ENCODE results near the gene NFATC1.

NFATC1 gene

DNA sequence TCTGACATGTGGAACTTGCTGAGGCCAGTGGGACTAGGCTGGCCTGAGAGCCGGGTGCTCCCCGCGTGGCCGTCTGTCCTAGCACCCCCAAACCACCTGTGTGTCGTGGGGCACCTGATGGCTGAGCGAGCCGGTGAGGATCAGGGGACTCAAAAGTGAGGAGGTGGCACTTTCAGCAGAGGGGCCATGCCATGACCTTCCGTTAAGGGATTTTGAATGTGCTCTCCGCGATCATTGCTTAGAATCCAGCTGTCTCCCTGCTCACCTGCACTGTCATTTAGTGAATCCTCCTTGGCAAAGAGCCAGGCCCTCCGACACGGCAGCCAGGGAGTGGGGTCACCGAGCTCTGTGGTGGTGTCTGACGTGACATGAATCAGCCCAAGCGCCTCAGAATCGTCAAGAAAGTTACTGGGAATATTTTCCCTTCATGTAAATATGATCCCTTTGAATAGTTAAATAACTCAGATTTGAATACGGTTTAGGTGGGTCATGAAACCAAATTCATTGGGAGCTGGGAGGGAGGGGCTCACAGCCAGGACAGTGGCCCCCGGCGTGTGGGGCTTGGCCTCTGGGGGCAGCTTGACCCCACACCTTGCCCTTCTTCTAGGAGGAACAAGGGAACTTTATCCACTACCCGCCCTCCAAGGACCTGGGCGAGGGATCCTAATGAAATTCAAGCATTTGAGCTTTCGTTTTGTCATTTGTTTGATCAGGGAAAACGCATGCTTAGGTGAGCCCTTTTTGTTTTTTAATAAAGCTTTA is 9.5 kb downstream of the NFATC1 start:
- no peak for DNase-seq (ENCODE audit: low read depth)

DNA sequence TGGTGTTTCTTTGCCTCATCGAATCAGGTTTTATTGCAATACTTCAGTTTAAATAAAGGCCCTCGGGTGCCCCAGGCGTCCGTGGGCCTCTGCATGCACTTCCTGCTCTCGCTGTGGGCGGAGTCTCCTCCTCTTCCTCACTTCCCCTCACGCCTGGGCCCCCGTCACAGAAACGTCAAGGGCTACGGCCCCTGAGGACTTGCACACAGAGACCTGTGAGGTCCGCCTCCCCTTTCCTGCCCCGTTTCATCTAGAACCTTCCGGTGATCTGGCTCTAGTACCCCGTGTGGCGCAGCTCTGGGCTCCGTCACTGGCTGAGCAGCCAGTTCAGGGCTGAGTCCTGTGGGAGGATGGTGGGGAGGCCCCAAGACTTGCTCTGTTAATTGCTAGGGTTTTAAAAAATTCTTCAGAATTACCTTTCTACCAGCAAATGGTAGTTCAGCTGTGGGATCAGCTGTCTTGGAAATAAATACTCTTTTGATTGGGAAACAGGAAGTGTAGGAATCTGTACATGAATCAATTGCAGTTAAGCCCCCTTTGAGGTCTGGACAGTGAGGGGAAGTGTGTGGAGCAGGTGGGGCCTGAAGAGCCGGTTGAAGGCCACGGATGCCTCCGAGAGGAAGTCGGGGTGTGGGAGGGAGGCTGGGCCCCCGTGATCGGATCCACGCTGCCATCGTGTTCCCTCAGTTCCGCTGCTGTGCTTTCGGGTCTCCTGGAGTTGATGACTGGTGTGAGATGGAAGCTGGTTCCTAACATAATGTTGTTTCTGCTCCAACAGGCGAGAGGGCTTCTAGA is 10.2 kb downstream of the NFATC1 start:
- no peak for DNase-seq (ENCODE audit: low read depth)

DNA sequence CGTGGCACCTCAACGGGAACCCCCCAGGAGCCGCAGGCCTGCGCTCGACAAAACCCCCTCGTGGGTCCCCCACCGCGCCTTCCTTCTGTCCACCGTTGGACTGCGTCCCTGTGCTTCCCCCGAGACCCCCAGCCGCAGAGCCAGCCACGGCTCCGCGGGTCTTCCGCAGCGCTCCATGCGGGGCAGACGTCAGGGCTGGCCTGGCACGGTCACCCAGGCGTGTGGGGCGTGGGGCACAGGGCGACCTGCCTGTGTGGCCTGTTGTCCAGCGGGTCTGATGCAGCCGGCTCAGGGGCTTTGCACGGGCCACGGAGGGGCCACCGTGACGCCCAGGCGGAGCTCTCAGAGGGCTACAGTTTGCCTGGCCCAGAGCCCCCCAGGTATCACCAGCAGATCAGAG is 11.0 kb downstream of the NFATC1 start:
- DNase-seq (ENCODE audit: low read depth): no peak

DNA sequence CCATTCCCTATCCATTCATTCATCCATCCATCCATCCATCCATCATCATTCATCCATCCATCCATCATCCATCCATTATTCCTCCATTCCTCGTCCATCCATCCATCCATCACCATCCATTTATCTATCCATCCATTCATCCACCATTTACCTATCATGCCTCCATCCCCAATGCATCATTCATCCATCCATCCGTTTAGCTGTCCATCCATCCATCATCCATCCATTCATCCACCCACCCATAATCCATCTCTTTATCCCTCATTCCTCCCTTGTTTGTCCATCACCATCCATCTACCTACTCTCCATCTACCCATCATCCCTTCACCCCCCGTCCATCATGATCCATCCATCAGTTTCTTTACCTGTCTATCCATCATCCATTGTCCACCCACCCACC is 13.6 kb downstream of the NFATC1 start:
- DNase-seq (ENCODE audit: low read depth): no peak

DNA sequence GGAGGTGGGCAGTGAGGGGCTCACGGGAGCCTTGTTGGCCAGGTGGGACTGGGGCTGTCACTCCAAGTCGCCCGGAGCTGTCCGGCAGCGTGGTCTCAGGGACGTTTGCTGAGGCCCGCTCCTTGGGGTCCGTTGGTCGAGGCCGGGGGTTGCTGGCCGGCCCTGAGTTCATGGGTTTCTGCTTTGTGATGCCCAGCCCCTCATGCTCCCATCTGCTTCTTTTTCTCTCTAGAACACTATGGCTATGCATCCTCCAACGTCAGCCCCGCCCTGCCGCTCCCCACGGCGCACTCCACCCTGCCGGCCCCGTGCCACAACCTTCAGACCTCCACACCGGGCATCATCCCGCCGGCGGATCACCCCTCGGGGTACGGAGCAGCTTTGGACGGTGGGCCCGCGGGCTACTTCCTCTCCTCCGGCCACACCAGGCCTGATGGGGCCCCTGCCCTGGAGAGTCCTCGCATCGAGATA is 14.5 kb downstream of the NFATC1 start:
- DNase-seq (ENCODE audit: low read depth): no peak

DNA sequence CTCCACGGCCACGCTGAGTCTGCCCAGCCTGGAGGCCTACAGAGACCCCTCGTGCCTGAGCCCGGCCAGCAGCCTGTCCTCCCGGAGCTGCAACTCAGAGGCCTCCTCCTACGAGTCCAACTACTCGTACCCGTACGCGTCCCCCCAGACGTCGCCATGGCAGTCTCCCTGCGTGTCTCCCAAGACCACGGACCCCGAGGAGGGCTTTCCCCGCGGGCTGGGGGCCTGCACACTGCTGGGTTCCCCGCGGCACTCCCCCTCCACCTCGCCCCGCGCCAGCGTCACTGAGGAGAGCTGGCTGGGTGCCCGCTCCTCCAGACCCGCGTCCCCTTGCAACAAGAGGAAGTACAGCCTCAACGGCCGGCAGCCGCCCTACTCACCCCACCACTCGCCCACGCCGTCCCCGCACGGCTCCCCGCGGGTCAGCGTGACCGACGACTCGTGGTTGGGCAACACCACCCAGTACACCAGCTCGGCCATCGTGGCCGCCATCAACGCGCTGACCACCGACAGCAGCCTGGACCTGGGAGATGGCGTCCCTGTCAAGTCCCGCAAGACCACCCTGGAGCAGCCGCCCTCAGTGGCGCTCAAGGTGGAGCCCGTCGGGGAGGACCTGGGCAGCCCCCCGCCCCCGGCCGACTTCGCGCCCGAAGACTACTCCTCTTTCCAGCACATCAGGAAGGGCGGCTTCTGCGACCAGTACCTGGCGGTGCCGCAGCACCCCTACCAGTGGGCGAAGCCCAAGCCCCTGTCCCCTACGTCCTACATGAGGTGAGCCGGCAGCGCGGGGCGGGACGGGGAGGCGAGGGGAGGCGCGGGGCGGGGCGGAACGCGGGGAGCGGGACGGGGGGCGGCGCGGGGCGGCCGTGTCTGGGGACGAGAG is 15.2 kb downstream of the NFATC1 start:
- DNase-seq (ENCODE audit: low read depth): no peak

DNA sequence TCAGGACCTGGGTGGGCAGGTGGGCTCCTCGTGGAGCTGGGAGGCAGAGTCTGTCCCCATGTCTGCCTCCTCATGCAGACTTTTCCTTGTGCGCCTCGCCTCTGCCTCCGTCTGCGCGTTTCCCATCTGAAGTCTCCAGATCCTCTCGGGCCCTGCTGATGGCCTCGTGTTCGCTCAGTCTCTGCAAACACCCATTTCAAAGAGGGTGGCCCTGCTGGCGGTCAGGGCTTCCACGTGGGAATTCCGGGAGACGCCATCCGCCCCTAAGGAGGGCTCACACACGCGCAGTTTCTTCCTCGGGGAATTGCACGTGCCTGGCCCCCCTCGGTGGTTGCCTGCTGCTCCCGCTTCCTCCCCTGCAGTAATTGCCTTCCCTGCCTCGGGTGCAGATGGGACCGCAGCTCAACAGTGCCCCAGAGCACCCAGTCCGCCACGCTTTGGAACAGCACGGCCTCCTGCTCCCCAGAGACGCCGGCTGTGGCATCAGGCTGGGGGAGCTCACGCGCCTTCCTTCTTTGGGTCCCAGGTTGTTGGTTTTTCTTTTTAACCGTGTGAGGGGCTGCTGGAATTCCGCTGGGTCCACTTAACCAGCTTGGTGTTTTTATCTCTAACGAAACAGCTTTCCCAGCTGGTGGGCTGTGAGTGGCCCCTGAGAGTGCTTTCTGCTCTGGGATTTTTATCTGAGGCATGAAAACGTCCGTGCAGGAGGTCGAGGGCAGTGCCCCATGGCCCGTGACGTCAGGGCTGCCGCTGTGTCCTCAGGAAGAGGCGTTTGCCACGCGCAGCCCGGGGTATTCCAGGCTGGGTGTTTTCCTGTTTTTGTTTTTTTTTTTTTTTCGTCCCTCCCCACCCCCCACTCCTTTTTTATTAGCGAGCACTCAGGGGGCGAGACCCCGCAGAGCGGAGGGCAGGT is 16.1 kb downstream of the NFATC1 start:
- DNase-seq (ENCODE audit: low read depth): no peak

DNA sequence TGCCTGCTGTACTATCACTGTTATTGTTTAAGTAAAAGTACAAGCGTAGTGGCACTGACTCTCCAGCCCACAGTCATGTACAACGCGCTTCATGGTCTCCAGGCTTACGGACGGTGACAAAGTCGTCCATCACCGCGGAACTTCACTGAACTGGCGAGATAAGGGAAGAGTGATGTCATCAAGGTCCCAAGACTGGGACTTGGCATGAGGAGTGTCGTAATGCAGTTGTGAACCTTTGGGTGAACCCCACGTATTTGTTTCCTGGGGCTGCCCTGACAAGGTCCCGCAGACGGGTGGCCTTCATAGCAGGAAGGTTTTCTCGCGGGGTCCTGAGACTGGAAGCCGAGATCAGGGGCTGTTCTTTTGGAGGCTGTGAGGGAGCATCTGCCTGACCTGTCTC is 17.3 kb downstream of the NFATC1 start:
- no peak for DNase-seq (ENCODE audit: low read depth)

DNA sequence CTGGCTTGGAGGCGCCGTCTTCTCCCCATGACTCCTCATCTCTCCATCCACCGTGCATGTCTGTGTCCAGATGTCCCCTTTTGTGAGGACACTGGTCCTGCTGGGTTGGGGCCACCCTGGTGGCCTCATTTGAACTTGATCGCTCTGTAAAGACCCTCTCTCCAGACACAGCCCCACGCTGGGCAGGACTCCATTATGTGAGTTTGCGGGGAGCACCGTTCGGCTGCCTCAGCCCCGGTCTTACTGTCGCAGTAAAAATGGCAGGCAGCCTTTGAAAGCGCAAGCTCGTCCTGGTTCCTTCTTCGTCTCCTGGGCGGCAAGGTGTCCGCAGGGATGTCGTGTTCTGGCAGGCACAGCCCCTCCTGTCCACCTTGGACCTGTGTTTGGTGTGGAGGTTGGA is 17.7 kb downstream of the NFATC1 start:
- no peak for DNase-seq (ENCODE audit: low read depth)

DNA sequence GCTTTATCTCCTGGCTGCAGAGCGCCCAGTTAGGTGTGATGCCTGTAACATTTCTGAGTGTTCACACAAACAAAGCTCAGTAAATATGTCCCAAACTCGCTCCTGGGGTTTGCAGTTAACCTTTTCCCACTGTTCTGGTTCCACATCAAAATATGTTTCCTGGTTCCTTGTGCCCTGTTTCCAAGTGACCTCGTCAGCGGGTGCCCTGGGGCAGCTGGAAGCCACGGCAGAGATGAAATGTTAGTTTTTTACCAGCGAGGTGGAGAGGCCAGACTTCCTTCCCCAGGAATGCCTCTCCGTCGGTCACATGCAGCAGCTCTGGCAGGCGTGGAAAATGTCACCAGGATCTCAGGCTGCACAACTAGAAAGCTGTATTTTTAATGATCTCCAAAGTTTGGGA is 18.2 kb downstream of the NFATC1 start:
- DNase-seq (ENCODE audit: low read depth): no peak

DNA sequence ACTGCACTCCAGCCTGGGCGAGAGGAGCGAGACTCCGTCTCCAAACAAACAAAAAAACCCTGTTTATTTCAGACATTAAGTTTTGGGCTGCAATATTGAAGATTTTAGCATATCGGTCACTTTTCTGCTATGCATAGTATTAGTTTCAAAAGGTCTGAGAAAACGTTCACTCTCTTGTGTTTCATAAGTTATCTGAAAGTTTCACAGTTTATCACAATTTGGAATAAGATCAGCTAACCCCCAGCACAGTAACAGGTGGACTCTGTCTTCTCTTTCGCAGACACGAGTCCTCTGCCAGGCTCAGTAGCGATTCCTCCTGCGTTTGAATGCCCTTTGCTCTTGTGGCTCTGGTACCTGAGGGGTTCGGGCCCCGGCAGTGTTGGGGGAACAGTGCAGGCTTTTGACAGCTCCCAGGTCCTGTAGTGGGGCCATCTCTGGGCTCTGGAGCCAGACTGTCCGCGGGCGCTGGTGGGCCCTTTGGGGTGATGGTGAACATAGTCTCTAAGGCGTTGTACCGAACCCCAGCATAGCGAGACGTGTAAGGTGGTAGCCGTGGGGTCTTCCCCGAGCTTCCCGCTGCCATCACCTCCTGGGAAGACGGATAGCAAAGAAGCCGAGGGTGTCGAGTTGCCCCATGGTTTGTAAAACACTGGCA is 20.4 kb downstream of the NFATC1 start:
- no peak for DNase-seq (ENCODE audit: low read depth)

DNA sequence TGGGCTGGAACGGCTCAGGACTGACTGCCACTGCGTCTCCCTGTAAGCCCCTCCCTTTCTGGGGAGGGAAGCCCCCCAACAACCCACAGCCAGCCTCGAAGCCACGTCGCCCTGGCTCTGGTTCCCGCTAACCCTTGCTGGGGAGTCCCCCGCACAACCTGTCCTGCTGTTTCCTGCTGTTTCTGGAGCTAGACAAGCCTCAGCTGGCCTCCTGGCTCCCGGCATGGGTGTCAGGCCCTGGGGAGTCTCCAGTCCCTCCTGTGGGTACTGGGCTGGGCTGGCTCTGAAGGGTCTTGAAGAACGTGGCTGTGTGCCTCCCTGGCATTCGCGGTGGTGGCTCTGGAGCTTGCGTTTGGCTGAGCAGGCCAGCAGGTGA is 20.9 kb downstream of the NFATC1 start:
- no peak for DNase-seq (ENCODE audit: low read depth)

DNA sequence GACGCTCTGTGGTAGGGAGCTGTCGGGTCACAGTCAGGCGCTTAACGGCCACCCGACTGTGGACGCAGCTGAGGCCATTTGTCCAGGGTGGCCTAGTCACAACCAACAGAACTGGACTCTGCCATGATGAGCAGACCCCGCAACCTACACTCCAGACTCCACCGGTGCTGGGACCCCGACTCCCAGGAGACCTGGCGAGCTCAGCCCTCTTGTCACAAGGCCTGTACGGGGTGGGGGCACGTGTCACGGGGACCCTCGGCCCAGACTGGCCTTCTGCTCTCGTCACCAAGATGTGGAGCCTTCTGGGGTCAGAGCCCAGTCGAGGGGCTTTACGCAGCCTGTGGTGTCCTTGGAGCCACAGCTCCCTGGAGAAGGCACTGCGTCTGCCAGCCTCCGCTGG is 22.5 kb downstream of the NFATC1 start:
- DNase-seq (ENCODE audit: low read depth): no peak

DNA sequence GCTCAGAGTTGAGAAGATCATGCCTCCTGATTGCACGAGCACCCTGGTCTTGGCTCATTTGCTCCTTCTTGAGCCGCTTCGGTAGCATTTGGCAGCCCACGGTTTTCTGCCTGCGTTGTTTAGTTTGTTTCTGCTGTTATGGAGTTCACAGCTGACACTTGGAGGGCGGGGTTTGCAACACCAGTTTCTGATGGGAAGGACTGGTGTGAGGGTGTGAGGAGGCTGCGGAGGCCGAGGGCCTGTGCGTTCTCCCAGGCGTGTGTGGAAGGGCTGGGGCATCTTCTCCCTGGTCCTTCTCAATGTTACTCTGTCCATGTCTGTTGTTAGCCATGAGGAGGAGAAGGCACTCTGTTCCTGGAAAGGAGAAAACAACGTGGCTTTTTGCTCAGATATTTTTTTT is 22.9 kb downstream of the NFATC1 start:
- no peak for DNase-seq (ENCODE audit: low read depth)

DNA sequence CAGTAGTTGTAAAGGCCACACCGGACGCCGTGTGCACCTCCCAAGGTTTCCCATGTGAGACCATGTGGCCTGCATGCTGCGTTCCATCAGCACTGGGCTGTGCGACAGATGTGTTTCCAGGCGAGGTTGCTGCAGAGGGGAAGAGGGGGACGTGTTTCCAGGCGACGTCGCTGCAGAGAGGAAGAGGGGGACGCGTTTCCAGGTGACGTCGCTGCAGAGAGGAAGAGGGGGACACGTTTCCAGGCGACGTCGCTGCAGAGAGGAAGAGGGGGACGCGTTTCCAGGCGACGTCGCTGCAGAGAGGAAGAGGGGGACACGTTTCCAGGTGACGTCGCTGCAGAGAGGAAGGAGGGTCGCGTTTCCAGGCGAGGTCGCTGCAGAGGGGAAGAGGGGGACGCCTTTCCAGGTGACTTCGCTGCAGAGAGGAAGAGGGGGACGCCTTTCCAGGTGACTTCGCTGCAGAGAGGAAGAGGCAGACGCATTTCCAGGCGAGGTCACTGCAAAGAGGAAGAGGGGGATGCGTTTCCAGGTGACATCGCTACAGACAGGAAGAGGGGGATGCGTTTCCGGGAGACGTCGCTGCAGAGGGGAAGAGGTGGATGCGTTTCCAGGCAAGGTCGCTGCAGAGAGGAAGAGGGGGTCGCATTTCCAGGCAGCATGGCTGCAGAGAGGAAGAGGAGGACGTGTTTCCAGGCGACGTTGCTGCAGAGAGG is 24.5 kb downstream of the NFATC1 start:
- DNase-seq (ENCODE audit: low read depth): no peak

DNA sequence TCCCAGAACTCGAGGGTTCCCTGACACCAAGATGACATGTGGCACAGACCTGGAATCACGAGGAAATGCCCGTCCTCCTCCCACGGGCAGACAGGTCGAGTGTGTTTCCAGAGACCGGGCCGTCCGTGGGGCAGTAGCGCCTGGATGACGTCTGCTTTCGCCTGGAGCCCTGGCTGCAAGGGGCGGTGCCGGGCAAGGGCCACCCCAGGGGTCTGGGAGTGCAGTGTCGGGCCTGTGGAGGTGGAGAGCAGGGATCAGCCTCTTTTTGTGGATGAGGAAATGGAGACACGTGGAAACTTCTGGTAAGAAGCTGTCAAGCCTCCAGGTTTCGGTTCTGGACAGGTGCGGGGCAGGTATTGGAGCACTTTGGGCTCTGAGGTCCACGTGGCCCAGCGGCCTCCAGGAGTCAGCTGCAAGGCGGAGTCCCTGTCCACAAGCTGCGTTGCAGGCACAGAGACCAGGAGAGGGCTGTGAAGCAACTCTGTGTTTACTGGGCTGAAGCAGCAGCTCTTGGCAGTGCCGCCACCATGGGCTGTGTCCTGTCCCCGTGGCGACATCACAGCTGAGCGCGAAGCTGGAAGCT is 25.6 kb downstream of the NFATC1 start:
- DNase-seq (ENCODE audit: low read depth): no peak

DNA sequence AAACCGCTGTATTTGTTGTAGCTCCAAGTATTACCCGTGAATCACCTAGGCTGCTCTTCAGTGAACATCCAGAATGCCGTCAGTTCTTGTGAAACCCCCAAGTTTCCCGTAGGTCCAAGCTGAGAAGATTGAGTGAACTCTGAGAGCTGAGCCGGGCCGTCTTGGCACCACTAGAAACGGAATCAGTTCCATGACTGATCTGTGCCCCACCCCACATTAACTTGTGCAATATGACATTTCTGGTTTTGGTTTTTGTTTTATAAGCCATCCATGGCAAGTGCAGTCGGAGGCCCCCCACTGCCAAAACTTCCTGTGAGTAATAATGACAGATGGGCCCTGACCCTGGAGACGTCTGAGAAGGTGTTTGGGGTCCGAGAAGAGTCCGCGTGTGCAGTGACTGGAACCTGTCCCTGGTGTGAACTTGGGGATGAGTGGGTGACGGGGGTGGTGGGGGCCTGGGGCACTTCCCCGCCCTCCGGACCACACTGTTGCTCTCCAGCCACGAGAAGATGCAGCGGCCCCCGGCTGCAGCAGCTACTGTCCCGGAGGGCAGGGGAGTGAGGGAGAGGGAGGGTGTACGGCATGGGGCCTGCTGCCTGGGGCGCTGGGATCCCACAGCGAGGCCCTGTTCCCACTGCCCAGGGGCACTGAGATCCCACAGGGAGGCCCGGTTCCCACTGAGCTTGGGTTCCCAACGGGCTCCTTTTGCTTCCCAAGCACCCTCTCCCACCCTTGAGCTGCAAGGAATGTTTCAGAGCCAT is 26.5 kb downstream of the NFATC1 start:
- no peak for DNase-seq (ENCODE audit: low read depth)

DNA sequence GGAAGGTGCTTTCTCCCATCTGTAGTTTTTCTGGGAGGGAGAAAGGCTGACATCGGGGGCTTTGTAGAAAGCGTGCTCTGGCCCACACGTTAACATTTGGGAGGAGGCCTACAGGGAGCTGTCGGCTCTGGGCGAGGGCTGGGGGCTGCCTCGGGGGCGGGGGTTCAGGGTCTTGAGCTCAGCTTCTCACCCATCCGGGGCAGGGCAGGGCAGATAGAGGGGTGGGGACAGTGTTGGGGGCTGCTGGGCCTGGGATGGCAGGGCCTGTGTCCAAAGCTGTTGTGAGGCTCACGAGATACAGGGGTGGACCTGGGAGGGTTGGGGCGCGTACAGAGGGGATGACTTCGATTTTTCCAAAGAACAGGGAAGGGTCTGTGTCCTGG is 27.0 kb downstream of the NFATC1 start:
- no peak for DNase-seq (ENCODE audit: low read depth)
